ENCODE measurements around the gene PAX2.

The PAX2 gene

GRCh38 chr10:100736144-100736808, 9.1 kb upstream of the PAX2 start:
- DNase-seq (ENCODE audit: low spot score) (no peak), ATAC-seq (ENCODE audit: low read depth) (no peak)
- H3K27me3 ChIP-seq (ENCODE audit: insufficient read depth, poor library complexity, severe bottlenecking): peaks cover 100% of the 10 kb centered on the region

GRCh38 chr10:100736809-100737354, 8.5 kb upstream of the PAX2 start:
- Histone ChIP-seq H3K9me3 (ENCODE audit: severe bottlenecking) (no peaks in the 10 kb centered on the region), H3K4me3 (ENCODE audit: severe bottlenecking) (no peak overlapping the region), H3K27ac (ENCODE audit: poor library complexity, severe bottlenecking) (no peak overlapping the region), H3K27me3 (ENCODE audit: insufficient read depth, poor library complexity, severe bottlenecking) (peaks cover 100% of the 10 kb centered on the region), H3K4me1 (ENCODE audit: insufficient read depth, poor library complexity, severe bottlenecking) (no peaks in the 10 kb centered on the region), H3K36me3 (ENCODE audit: low read depth) (no peaks in the 10 kb centered on the region)
- ATAC-seq (ENCODE audit: low read depth): no peak
- TF ChIP-seq CTCF (IDR thresholded peaks at IDR 0.05; ENCODE audit: poor library complexity, severe bottlenecking): no peak
- DNase-seq (ENCODE audit: low spot score): no peak

More at GRCh38 chr10:100736144-100736808, 9.1 kb upstream of the PAX2 start:
- H3K27ac ChIP-seq (ENCODE audit: poor library complexity, severe bottlenecking): no peak overlapping the region
- no peaks in the 10 kb centered on the region for H3K36me3 ChIP-seq (ENCODE audit: low read depth)
- no peak overlapping the region for H3K4me3 ChIP-seq (ENCODE audit: severe bottlenecking)
- H3K9me3 ChIP-seq (ENCODE audit: severe bottlenecking): no peaks in the 10 kb centered on the region
- TF ChIP-seq CTCF (IDR thresholded peaks at IDR 0.05; ENCODE audit: poor library complexity, severe bottlenecking): no peak
- H3K4me1 ChIP-seq (ENCODE audit: insufficient read depth, poor library complexity, severe bottlenecking): no peaks in the 10 kb centered on the region

- Histone ChIP-seq H3K4me3 (ENCODE audit: severe bottlenecking) (no peak overlapping the region), H3K27me3 (ENCODE audit: insufficient read depth, poor library complexity, severe bottlenecking) (peaks cover 100% of the 10 kb centered on the region), H3K4me1 (ENCODE audit: insufficient read depth, poor library complexity, severe bottlenecking) (no peaks in the 10 kb centered on the region), H3K9me3 (ENCODE audit: severe bottlenecking) (no peaks in the 10 kb centered on the region), H3K36me3 (ENCODE audit: low read depth) (no peaks in the 10 kb centered on the region), H3K27ac (ENCODE audit: poor library complexity, severe bottlenecking) (no peak overlapping the region)
- ATAC-seq (ENCODE audit: low read depth) (no peak), DNase-seq (ENCODE audit: low spot score) (no peak)
- no peak for TF ChIP-seq CTCF (IDR thresholded peaks at IDR 0.05; ENCODE audit: poor library complexity, severe bottlenecking)
Measured at GRCh38 chr10:100737355-100738054, 7.9 kb upstream of the PAX2 start.

- H3K9me3 ChIP-seq (ENCODE audit: severe bottlenecking): no peaks in the 10 kb centered on the region
- ATAC-seq (ENCODE audit: low read depth): no peak
- no peak for TF ChIP-seq CTCF (IDR thresholded peaks at IDR 0.05; ENCODE audit: poor library complexity, severe bottlenecking)
- no peak overlapping the region for H3K27ac ChIP-seq (ENCODE audit: poor library complexity, severe bottlenecking)
- no peaks in the 10 kb centered on the region for H3K4me1 ChIP-seq (ENCODE audit: insufficient read depth, poor library complexity, severe bottlenecking)
- no peak overlapping the region for H3K4me3 ChIP-seq (ENCODE audit: severe bottlenecking)
- peaks cover 100% of the 10 kb centered on the region for H3K27me3 ChIP-seq (ENCODE audit: insufficient read depth, poor library complexity, severe bottlenecking)
- DNase-seq (ENCODE audit: low spot score): no peak
- H3K36me3 ChIP-seq (ENCODE audit: low read depth): no peaks in the 10 kb centered on the region
Measured at GRCh38 chr10:100738055-100738827, 7.1 kb upstream of the PAX2 start.

Data from RWPE2 (cell line).